ENCODE measurements around the gene ASAP2.
A peak's percentile ranks its signal among the peaks of the same experiment; 100 is the strongest.

ASAP2 gene

DNA sequence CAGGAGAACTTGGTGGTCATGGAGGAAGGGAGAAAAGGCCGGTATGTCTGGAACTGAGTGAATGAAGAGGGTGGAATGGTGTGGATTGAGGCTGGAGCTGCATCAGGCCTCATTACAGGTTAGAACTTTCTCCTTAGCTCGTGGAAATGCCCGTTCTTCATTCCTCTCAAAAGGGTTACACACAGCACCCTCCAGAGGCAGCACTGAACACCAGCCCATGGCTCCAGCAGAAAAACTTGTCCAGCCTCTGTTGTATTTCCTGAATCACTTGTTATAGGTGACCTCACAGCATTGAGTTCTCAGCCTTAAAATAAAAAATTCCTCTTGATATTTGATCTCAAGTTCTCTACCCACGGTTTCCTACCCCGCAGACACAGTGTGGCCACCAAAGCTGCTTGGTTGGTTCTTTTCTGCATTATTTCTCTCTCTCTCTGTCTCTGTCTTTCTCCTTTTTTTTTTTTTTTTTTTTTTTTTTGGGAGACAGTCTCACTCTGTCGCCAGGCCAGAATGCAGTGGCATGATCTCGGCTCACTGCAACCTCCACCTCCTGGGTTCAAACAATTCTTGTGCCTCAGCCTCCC lies 127.1 kb downstream of the ASAP2 start:
- DNase-seq (ENCODE audit: extremely low read depth, low read depth) = peak; percentile 63
- H3K4me3 ChIP-seq (replicated peaks; ENCODE audit: low read depth, low read length) = no peak overlapping the region
- peak; percentile 73 for TF ChIP-seq CTCF (IDR thresholded peaks at IDR 0.05; ENCODE audit: low read depth, low read length, missing control alignments)

DNA sequence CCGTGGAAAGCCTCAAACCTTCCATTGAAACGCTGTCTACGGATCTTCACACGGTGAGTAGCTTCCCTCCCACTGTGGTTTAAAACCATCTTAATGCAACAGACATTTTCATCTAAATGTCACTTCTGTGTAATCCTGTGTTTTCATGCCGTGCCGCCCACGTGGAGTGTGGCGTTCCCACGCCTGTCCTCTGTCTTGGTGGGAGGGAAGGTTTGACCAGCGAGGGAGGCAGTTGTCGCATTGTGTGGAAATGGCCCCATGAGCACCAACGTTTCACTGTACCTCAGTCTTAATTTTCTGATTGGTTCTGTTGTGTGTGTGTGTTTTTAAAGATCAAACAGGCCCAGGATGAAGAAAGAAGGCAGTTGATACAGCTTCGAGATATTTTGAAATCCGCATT lies 128.1 kb downstream of the ASAP2 start:
- no peak for TF ChIP-seq CTCF (IDR thresholded peaks at IDR 0.05; ENCODE audit: low read depth, low read length, missing control alignments)
- H3K4me3 ChIP-seq (replicated peaks; ENCODE audit: low read depth, low read length) = no peak overlapping the region
- DNase-seq (ENCODE audit: extremely low read depth, low read depth) = no peak

DNA sequence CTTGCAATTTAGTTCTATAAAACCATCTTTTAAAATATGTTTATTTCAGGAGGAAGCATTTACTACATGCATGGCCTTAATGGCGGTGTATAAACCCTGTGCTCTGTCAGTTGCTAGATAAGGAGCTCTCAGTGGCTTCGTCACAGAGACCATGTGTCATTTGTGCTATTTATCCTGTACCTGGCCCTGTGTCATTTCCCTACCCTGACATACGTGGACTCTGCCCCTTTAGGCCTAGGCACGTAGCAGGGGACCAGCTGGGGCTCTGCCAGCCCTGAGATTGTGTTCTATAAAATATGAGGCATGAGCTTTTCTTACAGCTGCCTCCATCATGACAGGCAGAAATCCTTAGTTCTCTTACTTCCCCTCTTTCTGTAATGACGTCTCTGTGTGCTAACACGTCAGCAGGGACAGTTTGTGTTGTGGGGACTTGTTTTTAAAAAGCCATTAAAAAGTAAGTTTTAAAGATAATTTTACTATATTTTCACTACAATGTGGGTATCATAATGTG lies 128.8 kb downstream of the ASAP2 start:
- no peak for DNase-seq (ENCODE audit: extremely low read depth, low read depth)
- no peak for TF ChIP-seq CTCF (IDR thresholded peaks at IDR 0.05; ENCODE audit: low read depth, low read length, missing control alignments)
- no peak overlapping the region for H3K4me3 ChIP-seq (replicated peaks; ENCODE audit: low read depth, low read length)

GRCh38 chr2:9336241-9336575 lies 129.6 kb downstream of the ASAP2 start:
- TF ChIP-seq CTCF (IDR thresholded peaks at IDR 0.05; ENCODE audit: low read depth, low read length, missing control alignments) = no peak
- peak; percentile 46 for DNase-seq (ENCODE audit: extremely low read depth, low read depth)
- H3K4me3 ChIP-seq (replicated peaks; ENCODE audit: low read depth, low read length) = no peak overlapping the region

DNA sequence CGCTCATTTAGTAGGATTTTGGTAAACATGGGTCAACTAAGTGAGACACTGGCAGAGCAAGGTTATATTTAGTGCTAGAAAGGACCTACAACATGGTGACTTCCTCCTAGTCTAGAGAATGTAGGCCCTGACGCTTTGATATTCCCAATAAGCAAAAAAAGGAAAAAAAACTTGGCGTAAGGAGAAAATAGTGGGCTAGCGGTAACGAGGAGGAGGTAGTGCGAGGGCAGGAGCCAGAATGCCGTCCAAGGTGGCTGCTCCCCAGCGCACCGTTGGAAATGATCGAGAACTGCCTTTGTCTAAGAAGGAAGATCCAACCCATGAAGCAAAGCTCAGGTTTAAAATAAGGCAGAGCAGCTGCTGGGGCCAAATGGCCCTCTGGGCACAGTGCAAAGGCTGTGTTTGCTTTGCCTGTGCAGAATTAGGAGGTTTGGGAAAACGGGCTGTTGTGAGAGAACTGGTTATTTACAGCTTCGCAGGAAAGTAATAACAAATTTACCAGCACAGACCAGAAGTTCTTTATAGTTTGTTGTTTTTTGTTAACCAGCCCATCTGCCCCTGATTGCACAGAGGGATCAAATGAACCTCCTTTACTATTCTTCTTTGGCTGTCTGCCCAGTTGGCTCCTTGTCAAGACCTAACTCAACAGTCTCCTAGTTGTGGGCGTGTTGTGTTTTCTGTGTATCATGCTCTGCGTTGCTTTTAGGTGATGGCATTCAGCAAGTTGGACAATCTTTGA lies 130.1 kb downstream of the ASAP2 start:
- H3K4me3 ChIP-seq (replicated peaks; ENCODE audit: low read depth, low read length) = no peak overlapping the region
- no peak for TF ChIP-seq CTCF (IDR thresholded peaks at IDR 0.05; ENCODE audit: low read depth, low read length, missing control alignments)
- peak; percentile 95 for DNase-seq (ENCODE audit: extremely low read depth, low read depth)

DNA sequence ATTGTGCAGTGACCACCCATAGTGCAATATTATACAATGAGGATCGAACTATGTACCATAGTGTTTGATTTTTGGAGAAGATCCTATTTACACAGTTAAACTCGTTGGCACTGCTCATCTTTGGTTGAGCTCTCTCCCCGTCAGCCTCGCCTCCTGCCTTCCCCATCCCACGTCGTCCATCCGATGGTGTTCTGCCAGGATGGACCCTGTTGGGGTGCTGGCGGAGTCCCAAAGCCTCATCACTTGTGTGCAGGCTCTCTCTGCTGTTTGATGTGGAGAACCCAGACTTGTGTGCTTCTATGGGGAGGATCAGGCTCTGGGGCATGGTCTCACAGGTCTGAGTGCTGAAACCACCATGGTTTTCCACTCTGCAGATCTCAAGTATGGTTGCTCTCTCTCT lies 131.3 kb downstream of the ASAP2 start:
- TF ChIP-seq CTCF (IDR thresholded peaks at IDR 0.05; ENCODE audit: low read depth, low read length, missing control alignments) = no peak
- DNase-seq (ENCODE audit: extremely low read depth, low read depth) = no peak

More for the DNA sequence above, 131.3 kb downstream of the ASAP2 start:
- no peak overlapping the region for H3K4me3 ChIP-seq (replicated peaks; ENCODE audit: low read depth, low read length)

Data from HFF-Myc (cell line).